Dedifferentiated amniotic fluid mesenchymal stem cell (primary cell): Measurements from ENCODE around the gene ELMO1.

ENCODE experiments used
- DNase-seq: peaks from one replicate; pipeline ENCODE4 v3.0.0-alpha.2; 2016; ENCODE audit errors: extremely low spot score

The ELMO1 gene

GRCh38 chr7:37408291-37409228 is 40.1 kb downstream of the ELMO1 start:
- no peak for DNase-seq

- no peak for DNase-seq
These were observed 43.0 kb downstream of the ELMO1 start for GRCh38 chr7:37405603-37406122.

- no peak for DNase-seq
These were observed 43.5 kb downstream of the ELMO1 start for GRCh38 chr7:37405128-37405527.

- DNase-seq: no peak
These were observed 48.7 kb downstream of the ELMO1 start for GRCh38 chr7:37399876-37400421.

- no peak for DNase-seq
These were observed 50.3 kb downstream of the ELMO1 start for GRCh38 chr7:37398403-37398802.

GRCh38 chr7:37395618-37396259 is 52.9 kb downstream of the ELMO1 start:
- DNase-seq: no peak

GRCh38 chr7:37394158-37394557 is 54.5 kb downstream of the ELMO1 start:
- no peak for DNase-seq

- DNase-seq: no peak
These were observed 55.2 kb downstream of the ELMO1 start for GRCh38 chr7:37393476-37393875.

- no peak for DNase-seq
These were observed 56.0 kb downstream of the ELMO1 start for GRCh38 chr7:37392673-37393017.

GRCh38 chr7:37391791-37392672 is 56.6 kb downstream of the ELMO1 start:
- DNase-seq: no peak

- no peak for DNase-seq
These were observed 58.5 kb downstream of the ELMO1 start for GRCh38 chr7:37390114-37390513.

- no peak for DNase-seq
These were observed 59.9 kb downstream of the ELMO1 start for GRCh38 chr7:37388811-37389210.

- no peak for DNase-seq
These were observed 62.9 kb downstream of the ELMO1 start for GRCh38 chr7:37385787-37386186.

- DNase-seq: no peak
These were observed 66.0 kb downstream of the ELMO1 start for GRCh38 chr7:37382546-37383088.

GRCh38 chr7:37380831-37381230 is 67.8 kb downstream of the ELMO1 start:
- no peak for DNase-seq

- DNase-seq: no peak
These were observed 69.0 kb downstream of the ELMO1 start for GRCh38 chr7:37379546-37380277.

- no peak for DNase-seq
These were observed 71.4 kb downstream of the ELMO1 start for GRCh38 chr7:37377231-37377630.

GRCh38 chr7:37376386-37376785 is 72.3 kb downstream of the ELMO1 start:
- DNase-seq: no peak

GRCh38 chr7:37372750-37373149 is 75.9 kb downstream of the ELMO1 start:
- DNase-seq: no peak

GRCh38 chr7:37371755-37372154 is 76.9 kb downstream of the ELMO1 start:
- DNase-seq: no peak

GRCh38 chr7:37369906-37370305 is 78.8 kb downstream of the ELMO1 start:
- DNase-seq: no peak
